Posterior cingulate gyrus (tissue), 11 donors: ENCODE measurements around the gene GRIK3.

Experiments used
- DNase-seq, 10 donors: peaks; one replicate each; pipeline versions ENCODE4 v3.0.0 to v3.0.0-alpha.2; 2020 to 2021; ENCODE audit warnings: mixed read lengths in 3 of 10
- intact Hi-C: fragments of 100-400 bp; cut with DNase I; formaldehyde crosslinking; loops from one replicate; pipeline ENCODE4 v1.15.1; 2023

Gene GRIK3

DNA sequence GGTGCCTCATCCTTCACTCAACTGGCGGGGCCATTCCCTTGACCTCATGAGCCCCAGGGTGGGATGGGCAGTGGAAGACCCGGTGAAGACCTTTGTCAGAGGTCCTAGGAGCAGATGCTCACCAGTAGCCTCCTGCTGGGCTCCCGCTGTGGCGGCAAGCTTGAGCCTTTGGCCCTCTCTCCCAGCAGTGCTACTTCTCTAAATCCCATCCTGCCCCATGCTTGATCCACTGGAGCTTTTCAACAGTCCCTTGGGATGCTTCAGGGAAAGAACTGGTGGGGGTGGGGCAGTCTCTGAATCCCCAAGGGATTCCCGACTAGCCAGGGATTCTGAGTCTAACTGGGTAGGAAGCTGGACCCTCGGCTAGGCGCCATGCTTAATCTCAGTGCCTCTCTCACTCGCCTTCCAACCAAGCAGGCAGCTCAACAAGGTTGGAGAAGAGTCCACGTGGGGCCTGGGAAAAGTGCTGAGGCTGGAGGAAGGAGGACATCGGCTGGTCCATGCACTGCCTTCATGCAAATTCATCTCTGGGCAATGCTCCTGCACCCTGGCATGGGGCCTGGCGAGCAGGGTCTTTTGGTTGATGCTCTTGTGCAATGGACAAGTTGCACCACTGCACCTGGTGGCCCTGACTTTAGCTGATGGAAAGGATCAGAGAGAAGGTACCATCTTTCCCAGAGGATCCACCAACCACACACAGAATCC lies 190.3 kb downstream of the GRIK3 start:
- peak in 2 of 10 donors; percentile 35 to 52 for DNase-seq
- intact Hi-C loops: no loop called here

DNA sequence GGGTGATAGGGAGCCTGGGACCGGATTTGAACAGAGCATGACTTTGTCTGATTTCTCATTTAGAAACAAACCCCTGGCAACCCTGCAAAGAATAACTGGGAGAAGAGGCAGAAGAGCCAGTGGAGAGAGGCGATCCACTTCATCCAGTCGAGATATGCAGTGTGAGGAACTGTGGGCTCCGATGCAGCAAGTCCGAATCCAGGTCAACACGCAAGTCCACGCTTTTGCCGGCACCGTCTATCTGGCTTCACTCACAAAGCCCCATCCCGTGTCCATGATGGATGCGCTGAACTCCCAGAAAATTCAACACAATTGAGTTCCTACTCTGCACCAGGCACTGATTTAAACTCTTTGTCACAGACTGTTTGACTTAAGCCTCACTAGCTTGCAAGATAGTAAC lies 191.3 kb downstream of the GRIK3 start:
- DNase-seq: peak in 2 of 10 donors; percentile 37 to 52
- intact Hi-C loops: no loop called here

DNA sequence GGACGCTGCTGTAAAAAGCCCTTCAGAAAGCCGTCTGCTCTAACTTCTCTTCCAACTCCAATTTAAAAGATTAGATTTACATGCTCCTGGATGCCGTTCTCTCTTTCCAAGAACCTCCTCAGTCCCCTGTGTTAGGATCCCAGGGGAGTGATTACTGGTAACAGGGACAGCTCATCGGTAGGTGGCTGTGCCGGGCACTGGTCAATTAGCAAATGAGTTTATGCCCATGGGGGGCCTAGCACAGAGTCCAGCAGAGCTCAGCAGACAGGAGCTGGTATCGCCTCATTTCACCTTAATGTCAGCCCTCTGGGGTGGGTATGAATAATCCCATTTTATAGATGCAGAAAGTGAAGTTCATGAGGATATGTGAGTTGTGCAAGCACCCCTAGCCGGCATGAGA lies 191.9 kb downstream of the GRIK3 start:
- DNase-seq: peak in 2 of 10 donors; percentile 12 to 37

DNA sequence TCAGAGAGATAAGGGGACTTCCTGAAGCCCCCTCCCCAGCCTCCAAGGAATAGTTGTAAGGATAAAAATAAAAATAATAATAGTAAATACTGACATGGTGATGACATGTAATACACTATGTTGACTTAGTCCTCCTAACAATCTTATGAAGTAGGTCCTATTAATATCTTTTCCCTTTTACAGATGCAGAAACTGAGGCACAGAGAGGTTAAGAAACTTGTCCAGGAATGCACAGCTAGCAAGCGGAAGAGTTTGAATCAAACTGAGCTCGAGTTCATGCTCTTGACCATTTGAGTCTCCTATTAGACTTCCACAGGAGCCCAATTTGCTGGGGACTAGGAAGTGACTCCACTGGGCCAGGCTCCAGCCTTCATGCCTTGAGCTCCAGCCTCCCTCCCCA lies 194.8 kb downstream of the GRIK3 start:
- intact Hi-C loops: no loop called here
- DNase-seq: no peak

More for the DNA sequence above, 191.9 kb downstream of the GRIK3 start:
- intact Hi-C loops: no loop called here

DNA sequence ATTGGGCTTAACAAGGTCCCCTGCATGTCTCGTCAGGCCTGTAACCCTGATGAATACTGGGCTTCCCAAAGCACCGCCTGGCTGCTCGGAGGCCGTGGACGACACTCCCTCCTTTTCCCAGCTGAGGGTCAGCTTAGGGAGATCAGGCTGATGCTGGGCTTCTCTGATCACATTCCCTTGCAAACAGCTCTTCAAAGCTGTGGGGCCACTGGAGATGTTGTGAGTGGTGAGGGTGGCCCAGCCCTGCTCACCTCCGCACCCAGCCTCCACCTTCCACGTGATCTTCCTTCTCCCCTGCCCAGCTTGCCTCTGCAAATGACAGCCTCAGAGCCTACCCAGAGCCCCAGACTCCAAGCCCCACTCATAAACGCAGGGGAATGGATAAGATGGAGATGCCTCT lies 195.4 kb downstream of the GRIK3 start:
- peak in 2 of 10 donors; percentile 48 to 56 for DNase-seq
- intact Hi-C loops: no loop called here

DNA sequence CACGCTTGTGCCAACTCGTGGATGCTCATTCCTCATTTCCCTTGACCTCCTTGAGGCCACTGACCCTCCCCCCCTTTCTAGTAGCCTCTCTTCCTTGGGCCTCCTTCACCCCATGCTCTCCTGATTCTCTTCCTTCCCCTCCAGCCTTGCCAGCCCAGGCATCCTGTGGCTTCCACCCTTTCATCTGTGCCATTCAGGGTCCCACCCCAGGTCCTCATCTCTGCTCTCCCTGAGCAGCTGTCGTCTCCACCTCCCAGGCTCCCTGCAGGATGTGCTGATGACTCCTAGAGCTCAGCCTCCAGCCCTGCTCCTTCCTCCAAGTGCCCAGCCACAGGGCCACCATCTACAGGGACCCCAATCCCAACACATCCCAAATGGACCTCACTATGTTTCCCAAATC lies 197.4 kb downstream of the GRIK3 start:
- intact Hi-C loops: no loop called here

DNA sequence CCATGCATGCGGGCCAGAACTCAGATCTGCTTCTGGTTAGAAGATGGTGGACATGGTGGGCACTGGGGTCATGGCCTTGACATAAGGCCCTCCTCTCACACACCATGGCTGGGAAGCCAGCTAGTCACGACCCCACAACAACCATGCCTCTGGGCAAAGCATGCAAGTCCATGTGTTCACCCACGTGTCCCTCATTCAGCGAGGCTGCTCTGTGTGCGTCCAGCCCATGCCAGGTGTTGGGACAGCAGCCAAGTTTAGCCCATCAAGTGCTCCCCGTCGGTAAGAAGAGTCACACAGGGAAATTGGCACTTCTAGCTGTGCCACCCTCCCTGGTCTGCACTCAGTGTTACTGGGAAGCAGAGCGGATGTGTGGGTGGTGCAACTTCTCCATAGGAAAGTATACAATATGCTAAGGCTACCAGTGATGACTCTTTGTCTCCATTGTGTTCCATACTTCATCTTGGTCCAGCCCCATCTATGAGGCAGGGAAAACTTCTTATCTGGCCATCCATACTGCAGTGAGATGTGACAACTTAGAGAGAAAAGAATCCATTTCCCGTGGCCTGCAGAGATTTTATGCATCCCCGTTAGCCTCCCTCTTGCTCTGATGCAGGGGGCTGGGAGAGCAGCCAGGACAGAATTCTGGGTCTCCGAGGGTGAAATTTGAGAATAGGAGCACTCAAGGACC lies 198.0 kb downstream of the GRIK3 start:
- intact Hi-C loops: no loop called here
- DNase-seq: peak in 7 of 10 donors; percentile 29 to 90 (median 40)

More for the DNA sequence above, 197.4 kb downstream of the GRIK3 start:
- DNase-seq: peak in 2 of 10 donors; percentile 43 to 50

DNA sequence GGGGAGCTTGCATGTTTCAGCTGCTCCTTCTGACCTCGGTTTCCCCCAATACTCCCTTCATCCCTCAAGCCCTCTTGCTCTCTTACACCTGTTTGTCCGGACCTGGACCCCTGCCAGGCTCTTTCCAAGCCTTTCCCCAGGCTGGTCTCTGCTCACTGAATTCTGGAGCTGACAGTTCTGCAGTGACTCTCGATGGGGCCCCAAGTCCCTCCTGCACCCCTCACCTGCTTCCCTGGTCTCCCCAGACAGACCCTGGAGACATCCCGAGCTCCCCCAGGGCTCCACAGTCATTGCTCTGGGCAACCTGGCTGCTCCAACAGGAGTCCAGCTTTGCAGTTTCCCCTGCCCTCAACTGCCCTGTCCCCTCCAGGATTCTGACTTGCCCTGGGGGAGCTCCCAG lies 198.6 kb downstream of the GRIK3 start:
- peak in 2 of 10 donors; percentile 43 to 64 for DNase-seq
- intact Hi-C loops: no loop called here

DNA sequence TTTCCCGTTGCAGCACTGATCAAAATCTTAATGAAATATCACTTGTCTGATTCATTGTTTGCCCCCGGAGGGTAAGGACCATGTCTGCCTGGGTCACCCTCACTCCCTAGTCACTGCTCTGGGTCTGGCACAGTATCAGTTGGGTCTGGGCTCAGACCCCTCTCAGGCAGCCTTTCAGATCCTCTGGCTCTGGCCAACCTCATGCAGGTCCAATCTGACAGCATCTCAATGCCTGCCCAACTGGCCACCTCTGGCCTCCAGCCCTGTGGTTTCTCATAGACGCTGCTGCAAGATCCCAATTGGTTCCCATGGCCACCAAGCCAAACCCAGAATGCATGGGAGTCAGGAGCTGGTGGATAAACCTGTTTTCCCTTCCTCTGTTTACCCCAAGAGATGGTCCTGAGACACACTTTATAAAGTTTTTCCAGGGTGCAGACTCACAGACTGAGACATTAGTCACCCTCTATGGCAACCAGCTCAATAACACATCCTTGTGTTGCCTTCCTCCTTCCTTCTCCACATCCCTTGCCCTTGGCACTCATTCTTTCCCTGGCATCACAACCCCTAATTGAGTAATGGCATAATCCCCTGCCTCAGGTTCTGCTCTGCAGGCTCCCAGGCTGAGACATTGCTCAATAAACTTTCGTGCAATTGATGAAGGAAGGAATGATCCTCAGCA lies 199.2 kb downstream of the GRIK3 start:
- intact Hi-C loops: no loop called here
- peak in 2 of 10 donors; percentile 25 to 37 for DNase-seq

DNA sequence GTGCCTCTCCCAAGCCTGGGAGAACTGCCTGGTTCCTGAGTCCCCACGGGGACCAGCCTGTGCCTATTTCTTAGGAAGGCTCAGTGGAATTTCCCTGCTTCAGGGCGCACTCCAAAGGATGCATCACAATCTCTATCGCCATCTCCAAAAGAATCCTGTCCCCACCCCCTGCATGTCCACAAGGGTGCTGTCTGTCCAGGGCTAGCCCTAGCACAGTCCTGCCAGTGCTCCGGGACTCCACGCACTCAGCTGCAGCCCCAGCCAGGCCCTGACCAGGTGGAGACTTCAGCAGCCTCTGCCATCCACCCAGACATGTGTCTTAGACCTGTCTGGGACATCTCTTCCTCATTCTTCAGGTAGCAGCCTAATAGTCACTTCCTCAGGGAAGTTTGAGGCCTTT lies 199.7 kb downstream of the GRIK3 start:
- intact Hi-C loops: no loop called here
- DNase-seq: peak in 2 of 10 donors; percentile 15 to 27

DNA sequence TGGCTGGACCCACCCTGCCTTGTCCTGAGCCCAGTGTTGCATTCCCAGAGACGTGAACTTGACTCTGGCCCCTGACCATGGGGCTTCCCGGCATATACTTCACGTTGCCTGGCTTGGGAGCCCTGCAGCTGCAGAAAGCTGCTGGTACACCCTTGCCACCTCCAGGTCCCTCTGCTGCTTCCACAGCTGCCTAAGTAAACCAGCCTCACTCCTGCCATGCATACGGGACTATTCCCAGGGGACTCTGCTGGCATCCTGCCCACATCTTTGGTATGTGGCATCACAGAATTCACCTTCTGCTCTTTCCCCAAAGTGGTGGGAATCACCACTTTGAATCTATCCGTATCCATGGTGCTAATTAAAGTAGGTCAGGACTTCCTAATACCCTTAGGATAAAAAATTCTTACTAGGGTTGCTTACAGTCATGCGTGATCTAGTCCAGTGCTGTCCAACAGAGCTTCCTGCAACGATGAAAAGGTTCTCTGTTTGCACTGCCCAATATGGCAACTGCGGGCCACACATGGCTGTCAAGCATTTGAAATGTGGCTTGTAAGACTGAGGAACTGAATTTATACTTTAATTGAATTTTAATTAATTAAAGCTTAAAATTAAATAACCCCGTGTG lies 203.0 kb downstream of the GRIK3 start:
- DNase-seq: peak in 1 of 10 donors; percentile 68
- intact Hi-C loops: no loop called here

DNA sequence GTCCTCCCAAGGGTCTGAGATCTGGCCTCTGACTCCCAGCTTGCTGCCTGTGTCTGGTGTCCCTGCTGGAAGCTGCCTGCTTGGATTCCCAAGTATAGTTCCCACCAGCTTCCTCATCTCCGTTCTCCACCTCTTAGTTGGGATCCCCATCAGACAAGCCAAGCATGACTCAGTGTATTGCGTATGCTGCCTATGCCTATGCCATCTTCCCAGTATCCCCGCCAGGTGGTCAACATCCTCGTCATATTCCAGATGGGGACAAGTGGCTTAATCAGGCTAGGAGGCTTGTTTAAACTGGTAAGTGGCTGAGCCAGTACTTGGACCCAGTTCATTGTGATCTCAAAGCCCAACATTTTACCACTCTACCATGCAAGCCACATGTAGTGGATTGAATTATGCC lies 204.4 kb downstream of the GRIK3 start:
- DNase-seq: peak in 2 of 10 donors; percentile 19 to 74
- intact Hi-C loops: no loop called here

DNA sequence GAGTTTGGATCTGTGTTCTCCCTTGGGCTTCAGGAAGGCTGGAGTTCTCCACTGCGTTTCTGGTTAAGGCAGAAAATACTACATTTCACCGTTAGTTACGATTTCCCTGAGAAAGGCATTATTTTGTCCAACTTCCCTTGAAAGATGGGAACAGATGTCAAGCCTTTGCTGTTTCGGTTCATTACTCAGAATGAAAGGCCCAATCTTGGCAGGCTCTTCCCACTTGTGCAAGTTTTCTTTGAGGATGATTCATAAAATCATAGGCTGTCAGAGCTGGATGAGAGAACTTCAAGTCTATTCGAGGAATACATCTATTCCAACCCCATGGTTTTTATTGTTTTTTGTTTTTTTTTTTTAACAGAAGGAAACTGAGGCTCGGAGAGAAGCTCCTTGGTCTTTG lies 205.2 kb downstream of the GRIK3 start:
- DNase-seq: no peak
- intact Hi-C loops: no loop called here

DNA sequence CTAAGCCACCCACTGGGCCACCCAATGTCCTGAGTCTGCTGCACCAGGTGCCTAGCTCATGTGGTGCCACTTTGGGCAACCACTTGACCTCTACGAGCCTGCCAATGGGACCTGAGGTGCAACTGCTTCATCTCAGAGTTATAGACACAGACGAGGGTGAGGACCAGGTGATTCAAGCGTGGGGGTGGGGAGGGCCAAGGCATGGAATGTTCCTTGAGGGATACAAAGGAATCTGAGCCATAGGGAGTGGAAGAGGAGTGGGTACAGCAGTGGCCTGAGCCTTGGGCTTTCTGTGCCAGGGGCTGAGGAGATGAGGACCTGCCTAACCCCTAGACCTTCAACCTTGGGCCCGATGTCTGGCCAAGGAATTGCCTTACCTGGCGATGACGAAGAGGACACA lies 209.1 kb downstream of the GRIK3 start:
- DNase-seq: peak in 1 of 10 donors; percentile 46
- intact Hi-C loops: no loop called here

DNA sequence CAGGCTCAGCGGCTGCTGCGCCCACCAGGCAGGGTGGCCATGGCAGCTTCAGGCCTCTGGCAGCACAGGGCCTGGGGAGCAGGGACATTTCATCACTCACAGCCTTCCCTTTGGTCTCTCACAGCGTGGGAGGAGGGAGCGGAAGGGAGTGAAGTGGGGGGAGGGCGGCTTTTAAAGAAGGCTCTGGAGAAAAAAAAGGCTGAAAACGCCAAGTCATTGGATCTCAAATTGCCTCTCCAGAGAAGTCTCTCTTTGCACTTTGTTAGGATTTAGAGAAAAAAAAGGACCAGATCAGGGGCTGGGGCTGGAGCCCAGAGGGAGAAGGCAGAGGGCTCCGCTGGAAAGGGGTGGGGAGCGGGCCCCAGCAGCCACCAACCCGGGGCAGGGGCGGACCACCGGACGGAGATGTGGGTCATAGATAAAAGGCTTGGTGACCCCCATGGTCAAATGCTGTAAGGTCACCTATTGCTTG lies 209.9 kb downstream of the GRIK3 start:
- DNase-seq: peak in 1 of 10 donors; percentile 56
- intact Hi-C loops: no loop called here

DNA sequence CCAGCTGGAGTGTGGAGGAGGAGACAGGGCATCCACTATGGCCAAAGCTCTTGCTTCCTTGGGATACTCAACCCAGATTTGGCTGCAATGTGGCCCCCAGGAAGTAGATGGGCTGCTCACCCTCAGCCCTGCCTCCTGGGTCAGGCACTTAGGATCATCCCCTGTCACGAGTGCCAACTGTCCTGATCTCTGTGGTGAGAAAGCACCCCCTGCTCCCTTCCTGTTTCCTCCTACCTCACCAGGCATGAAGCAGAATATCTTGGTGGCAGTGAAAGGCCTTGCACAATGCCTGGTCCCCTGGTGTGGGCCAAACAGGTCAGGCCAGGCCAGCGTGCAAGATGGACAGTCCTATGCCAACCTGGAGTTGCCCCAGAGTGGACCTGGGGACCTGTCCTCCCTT lies 211.7 kb downstream of the GRIK3 start:
- peak in 1 of 10 donors; percentile 47 for DNase-seq
- intact Hi-C loops: no loop called here

DNA sequence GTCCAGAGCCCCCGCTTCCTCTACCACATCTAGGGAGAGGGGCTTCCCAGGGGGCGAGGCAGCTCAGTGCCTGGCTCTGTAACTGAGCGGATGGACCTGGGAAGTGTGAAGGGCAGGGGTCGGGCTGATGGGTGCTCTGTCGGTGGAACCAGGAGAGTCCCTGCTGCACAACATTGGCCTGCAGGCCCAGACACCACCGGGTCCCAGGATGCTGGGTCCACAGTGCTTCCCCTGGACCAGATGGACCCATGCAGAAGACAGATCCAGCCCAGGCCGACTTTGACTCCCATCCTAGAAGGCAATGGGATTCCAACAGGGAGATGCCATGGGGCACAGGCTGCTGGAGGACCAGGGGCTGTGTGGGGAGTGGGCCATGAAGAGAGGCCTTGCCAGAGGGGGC lies 212.9 kb downstream of the GRIK3 start:
- intact Hi-C loops: no loop called here
- peak in 1 of 10 donors; percentile 48 for DNase-seq

DNA sequence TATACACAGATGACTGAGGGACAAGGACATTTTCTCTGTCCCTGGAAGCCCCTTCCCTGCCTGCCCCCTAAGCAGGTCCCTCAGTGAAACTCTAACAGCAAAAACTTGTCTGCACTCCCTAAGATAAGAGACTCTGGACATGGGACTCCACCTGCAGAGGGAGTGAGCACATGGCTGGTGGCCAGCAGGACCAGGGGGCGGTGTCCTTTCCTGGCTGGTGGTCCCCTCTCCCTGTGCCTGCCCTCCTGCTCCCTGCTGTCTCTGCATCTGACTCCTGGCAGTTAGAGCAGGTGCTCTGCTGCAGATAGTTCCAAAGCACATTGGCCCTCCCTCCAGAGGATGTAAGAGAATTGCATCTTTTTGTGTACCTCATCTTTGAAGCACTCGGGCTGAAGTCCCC lies 215.5 kb downstream of the GRIK3 start:
- intact Hi-C loops: no loop called here

DNA sequence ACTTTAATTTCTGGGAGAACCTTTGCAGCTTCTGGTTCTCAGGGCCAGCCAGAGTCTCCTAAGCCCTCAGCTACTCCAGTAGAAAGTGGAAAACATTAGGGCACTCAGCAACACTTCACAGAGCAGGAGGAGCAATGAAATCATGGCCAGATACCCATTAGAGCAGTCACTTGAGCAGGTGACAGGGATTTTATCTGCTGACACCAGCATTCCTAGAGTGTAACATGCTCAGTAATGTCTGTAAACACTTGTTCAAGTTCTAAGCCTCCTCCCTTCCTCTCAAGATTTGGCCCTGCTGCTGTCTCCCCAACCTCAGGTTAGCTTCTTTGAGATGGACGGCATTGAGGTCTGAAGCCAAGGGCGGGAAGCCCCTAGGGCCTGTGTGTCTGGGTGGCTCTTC lies 218.0 kb downstream of the GRIK3 start:
- intact Hi-C loops: no loop called here
- no peak for DNase-seq

More for the DNA sequence above, 215.5 kb downstream of the GRIK3 start:
- no peak for DNase-seq

DNA sequence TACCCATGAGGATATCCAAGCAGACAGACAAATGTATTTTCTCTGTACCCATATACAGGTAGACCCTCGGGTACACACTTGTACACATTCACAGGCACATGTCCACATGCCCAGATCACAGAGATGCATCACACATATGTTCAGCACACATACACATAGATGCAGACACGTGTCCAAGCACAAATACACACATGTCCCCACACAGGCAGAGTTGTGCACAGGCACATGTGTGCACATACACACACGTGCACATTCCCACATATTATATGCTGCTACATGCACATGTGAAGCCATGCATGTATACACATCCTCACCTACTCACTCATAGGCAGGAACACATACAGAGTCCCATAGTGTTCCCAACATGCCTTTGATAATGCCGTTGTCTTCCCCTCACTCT lies 219.5 kb downstream of the GRIK3 start:
- intact Hi-C loops: no loop called here
- no peak for DNase-seq

DNA sequence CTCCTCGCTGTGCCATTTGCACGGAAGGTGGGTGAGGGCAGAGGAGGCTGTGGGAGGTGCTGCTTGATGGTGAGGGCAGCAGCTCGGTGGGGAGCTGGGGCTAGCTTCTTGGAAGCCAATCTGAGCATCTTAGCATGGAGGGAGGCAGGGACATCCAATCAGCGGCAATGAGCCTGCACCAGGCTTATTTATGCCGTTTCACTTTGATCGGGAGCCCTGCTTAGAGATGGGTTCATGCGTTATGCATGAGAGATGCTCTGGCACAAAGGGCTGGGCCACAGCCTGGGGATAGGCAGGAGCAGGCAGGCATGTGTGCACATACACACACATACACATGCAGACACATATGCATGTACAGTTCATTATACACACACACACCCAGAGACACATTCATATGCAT lies 220.2 kb downstream of the GRIK3 start:
- intact Hi-C loops: no loop called here
- peak in 1 of 10 donors; percentile 63 for DNase-seq
